Dedifferentiated amniotic fluid mesenchymal stem cell (primary cell): Measurements from ENCODE around the gene LIMS3.
"Not testable (repeated sequence)": the region's sequence is repeated elsewhere in the genome, so short reads cannot be mapped to it uniquely, and the experiment has no call there.

ENCODE experiments used
- DNase-seq: peaks from one replicate; pipeline ENCODE4 v3.0.0-alpha.2; 2016; ENCODE audit errors: extremely low spot score

The LIMS3 gene

DNA sequence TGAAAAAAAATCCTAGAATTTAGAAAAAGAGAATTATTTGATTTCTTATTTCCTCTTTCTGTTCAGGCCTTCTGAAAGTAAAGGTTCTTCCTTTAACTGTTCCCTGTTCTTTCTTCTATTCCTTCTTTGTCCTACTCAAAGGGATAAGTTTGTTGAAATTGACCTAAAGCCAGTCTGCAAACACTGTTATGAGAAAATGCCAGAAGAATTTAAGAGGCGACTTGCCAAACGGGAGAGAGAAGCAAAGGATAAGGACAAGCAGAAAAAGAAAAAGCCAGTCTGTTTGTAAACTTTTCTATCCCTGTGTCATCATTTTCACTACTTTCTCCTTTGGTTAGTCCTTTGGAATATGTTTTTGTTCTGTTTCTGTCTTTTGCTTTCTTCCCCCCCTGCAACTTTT is 26.0 kb downstream of the LIMS3 start:
- not testable (repeated sequence) for DNase-seq

DNA sequence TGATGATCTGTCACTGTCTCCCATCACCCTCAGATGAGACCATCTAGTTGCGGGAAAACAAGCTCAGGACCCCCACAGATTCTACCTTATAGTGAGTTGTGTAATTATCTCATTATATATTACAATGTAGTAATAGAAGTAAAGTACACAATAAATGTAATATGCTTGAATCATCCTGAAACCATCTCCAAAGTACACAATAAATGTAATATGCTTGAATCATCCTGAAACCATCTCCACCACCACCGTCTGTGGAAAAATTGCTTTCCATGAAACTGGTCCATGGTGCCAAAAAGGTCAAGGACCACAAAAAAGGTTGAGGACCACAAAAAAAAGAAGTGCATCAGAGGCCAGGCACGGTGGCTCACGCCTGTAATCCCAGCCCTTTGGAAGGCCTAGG is 29.3 kb downstream of the LIMS3 start:
- DNase-seq, result not testable (repeated sequence)

DNA sequence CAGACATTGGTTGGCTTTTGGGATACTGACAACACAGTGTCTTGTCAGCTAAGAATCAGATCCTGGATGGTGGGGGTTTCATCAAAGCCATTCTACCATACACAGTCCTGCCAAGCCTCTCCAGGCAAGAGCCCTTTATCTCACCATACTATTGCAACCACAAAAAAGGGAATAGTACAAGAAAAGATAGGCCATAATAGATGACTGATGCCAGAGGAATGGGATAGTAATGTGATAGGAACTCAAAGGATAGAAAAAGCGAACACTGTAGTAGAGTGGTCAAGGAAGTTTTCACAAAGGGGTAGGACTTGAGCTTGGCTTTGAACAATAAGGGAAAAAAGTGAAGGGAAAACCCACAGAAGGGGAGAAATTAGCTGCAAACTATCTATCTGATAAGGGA is 30.7 kb downstream of the LIMS3 start:
- not testable (repeated sequence) for DNase-seq

DNA sequence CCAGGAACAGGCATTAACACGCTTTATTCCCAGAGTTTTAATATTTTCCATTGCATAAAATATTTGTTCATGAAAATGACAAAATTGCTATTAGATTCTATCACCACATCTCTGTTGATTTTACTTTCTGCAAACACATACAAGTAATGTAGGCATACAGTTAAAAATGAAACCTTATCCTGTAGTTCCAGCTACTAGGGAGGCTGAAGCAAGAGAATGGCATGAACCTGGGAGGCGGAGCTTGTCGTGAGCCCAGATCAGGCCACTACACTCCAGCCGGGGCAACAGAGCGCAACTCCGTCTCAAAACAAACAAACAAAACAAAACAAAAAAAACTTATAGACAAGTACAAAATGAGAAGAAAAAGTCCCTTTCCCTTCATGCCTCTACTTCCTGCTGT is 38.0 kb downstream of the LIMS3 start:
- DNase-seq, result not testable (repeated sequence)

DNA sequence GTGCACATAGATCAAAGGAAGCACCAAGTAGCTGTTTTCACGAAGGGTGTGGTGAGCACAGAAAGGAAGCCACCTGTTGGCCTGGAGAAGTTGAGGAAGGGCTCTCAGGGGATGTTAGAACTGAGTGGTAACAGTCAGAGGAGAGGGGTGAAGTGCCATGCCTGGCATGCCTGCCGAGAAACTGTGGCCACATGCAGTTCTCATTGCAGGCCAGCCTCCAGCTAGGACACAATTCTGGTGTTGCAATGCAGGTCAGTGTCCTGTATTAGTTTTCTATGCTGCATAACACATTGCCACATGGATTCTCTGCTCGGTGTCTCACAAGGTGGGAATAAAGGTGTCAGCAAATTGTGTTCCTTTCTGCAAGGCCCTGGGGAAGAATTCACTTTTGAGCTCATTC is 46.9 kb downstream of the LIMS3 start:
- not testable (repeated sequence) for DNase-seq

DNA sequence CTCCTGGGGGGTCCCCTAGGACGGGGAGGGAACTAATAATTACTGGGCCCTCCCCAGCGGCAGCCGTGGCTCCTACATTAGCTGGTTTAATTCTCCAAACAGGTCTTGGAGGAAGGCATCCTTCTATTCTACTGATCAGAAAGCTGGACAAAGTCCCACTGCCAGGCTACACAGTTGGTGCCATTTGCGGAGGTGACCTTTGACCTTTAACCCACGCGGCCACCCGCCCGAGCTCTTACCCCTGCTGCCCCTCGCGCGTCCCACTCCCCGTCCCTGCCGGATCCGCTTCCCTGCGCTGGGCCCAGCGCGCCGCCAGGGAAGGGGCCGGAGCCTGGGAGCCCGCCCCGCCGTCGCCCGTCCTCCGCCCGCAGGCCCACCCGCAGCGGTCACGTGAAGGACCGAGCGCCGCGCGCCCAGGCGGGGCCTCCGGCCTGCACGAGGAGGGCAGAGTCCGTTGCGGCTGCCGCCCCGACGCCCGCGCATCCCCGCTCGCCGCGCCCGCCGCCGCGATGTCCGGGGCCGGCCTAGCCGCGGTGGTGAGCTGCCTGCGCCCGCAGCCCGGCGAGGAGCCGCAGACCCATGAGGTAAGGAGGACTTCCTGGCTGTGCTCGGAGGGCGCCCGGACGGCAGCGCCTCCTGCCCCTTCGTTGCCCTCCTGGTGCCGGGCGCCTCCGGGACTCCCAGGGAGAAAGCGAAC is 48.9 kb downstream of the LIMS3 start:
- not testable (repeated sequence) for DNase-seq

DNA sequence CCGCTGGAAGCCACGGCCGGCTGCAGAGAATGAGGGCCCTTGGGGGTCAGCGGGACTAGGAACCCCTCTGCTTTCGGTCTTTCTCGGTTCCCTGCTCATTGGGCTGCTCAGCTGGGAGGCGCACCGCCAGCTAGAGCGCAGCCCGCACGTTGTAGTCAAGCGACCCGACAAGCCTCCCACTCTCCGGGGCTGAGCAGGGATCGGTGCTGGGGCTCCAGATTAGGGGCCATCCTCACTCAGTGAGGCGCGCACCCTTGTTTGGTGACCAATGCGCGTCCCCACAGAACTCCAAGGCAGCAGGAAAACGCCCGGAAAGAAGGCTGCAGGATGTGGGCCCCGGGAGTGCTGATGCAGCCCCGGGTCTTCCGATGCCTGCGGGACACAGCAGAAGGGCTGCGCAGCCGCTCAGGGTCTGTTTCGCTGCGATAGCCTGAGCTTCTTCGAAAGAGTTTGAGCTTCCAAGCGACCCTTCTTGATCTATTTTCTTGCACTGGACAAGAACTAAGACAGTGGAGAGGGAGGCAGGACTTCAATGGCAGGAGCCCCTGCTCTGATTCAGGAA is 49.6 kb downstream of the LIMS3 start:
- not testable (repeated sequence) for DNase-seq

DNA sequence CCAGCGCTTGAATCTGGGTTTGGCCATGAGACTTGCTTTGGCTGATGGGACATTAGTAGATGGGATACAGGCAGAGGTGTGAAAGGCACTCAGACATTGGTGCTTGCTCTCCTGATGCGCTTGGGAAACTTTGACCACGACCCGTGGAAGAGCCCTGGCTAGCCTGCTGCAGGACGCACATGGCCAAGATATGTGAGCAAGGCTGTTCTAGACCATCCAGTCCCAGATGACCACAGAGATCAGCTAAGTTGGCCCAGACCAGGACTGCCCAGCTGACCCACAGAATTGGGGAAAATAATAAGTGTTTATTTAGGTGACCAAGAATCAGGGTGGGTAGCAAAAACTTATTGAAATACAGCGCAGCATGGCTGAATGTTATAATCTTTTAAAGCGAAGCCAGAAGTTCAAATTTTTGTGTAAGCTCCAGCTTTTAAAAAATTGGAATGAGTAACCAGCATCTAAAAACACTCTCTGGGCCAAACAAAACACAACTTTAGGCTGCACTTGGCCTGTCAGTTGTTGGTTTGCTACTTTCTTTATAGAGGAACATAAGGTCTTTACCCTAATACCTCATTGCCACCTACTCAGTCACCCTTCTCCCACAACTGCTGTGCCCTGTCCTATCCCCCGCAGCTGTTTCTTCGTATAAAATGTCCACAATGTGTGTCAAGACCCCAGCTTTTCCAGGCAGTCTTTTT is 51.8 kb downstream of the LIMS3 start:
- not testable (repeated sequence) for DNase-seq

DNA sequence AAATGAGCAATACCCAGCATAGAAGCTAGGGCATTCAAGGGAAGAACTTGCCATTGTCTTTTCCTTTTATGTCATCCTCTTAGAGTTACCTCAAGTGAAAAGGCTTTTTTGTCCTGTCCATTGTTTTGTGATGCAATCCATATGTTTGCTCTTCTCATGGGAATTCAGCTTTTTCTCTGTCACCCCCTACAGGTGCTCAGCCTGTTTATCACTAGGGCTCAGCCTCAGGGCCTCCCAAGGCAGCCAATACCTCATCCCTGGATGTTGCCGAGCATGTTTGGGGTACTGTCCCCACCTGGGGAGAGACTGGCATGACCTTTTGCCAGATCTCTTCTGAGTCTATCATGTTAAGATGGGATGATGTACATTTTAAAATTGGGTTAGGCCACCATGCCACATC is 65.5 kb downstream of the LIMS3 start:
- DNase-seq, result not testable (repeated sequence)

DNA sequence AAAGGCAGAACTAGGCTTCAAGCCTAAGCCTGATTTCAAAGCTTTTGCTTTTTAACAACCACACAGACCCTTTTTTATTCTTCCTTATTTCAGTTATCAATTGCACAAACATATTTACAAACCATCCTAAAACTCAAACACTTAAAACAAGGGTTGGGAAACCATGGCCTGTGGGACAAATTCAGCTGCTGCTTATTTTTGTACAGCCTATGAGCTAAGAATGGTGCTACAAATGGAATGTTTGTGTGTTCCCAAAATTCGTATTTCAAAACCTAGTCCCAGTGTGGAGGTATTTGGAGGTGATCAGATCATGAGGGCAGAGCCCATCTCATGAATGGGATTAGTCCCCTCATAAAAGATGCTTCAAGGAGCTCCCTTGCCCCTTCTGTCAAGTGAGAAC is 67.0 kb downstream of the LIMS3 start:
- DNase-seq, result not testable (repeated sequence)

DNA sequence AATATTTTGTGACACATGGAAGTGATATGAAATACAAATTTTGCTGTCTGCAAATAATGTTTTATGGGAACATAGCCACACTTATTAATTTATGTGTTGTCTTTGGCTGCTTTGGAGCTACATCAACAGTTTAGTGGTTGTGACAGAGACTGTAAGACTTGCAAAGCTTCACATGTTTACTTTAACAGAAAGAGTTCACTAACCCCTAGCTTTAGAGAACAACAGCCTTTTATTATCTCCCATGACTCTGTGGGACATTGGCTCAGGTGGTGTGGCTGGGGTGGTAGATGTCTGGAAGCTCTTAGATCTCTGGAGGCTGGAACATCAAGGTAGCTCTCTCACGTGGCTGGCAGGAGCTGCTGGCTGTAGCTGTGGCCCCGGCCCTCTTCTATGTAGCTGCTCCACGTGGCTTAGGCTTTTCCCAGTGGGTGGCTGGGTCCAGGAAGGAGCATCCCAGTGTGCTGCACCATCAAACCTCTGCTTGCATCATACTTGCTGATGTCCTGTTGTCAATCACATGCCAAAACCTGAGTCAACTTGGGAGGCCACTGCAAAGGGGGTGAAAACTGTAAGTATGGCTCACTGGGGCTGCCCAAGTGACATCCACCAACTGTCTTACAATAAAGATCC is 67.7 kb downstream of the LIMS3 start:
- not testable (repeated sequence) for DNase-seq

DNA sequence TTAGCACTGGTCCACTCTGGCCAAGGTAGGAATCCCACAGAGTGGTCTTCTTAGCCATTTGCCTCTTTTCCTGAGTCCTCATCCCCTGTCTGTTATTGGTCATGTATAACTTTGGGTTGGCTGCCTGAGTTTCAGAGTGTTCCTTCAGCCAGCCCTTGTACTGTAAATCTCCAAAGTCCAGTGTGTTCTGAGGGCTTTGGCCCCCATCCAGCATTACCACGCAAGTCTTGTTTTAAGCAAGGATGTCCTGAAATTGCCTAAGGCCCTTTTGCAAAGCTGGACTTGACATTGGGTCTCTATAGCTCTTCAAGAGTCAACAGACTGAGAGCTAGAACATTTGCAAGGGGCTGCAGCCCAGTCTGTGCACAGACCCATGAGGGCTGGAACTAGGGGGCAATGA is 68.4 kb downstream of the LIMS3 start:
- DNase-seq, result not testable (repeated sequence)

DNA sequence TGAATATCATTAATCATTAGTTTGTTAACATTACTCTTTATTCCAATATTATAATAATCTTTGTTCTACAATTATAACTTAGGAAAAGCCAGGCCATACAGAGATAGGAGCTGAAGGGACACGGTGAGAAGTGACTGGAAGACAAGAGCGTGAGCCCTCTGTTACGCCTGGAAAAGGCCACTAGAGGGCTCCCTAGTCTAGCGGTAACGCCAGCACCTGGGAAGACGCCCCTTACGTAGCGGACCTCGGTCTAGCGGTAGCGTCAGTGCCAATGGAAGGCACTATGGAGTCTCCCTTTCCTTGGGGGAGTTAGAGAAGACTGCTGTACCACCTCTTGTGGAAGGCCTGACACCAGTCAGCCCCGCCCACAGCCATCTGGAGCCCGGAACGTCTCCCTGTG is 71.4 kb downstream of the LIMS3 start:
- DNase-seq, result not testable (repeated sequence)

DNA sequence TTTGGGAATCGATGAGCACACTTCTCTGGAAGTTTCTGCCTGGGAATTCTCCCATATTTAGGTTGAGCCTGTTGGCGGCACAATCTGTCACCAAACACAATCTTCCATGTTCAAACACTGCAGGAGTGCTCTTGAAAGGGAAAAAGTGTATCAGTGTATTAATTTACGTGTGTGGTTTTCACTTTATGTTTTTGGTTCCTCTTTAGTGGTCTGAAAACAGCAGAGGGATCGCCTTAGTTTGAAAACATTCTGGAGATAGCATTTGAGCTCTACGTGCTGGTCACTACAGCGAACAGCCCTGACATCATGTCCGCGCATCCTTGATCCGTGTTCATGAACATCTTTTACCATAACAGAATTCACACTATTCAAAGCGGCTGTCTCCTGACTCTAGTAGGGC is 73.2 kb downstream of the LIMS3 start:
- DNase-seq, result not testable (repeated sequence)
